H9 (cell line): ENCODE measurements around the gene UQCC3. TPM values are rescaled to one million over a fixed set of nuclear protein-coding genes. Genes with fewer than 3 reads are reported as not detected.

Source experiments
- DNase-seq: peaks from one replicate; pipeline ENCODE4 v3.0.0-alpha.2; 2017
- H2AFZ ChIP-seq: one replicate; pipeline ENCODE4 v1.6.1; 2013; ENCODE audit warnings: mild to moderate bottlenecking, low read length, control low read depth, moderate library complexity
- H2AK5ac ChIP-seq: 2 replicates; pipeline ENCODE4 v1.6.1; 2013; ENCODE audit warnings: low read length, control low read depth, mixed read lengths; ENCODE audit not compliant: insufficient read length
- H2BK120ac ChIP-seq: one replicate; pipeline ENCODE4 v1.6.1; 2013; ENCODE audit warnings: low read depth, mild to moderate bottlenecking, low read length, control low read depth, inconsistent platforms; ENCODE audit not compliant: poor library complexity, severe bottlenecking
- H2BK12ac ChIP-seq: 2 replicates; pipeline ENCODE4 v1.6.1; 2013; ENCODE audit warnings: low read length, control low read depth, mixed read lengths, low read depth; ENCODE audit not compliant: insufficient read length
- H2BK15ac ChIP-seq: 2 replicates; pipeline ENCODE4 v1.6.1; 2013; ENCODE audit warnings: low read depth, low read length, control low read depth
- H2BK20ac ChIP-seq: one replicate; pipeline ENCODE4 v1.6.1; 2013; ENCODE audit warnings: low read depth, mild to moderate bottlenecking, low read length, control low read depth, inconsistent platforms; ENCODE audit not compliant: poor library complexity, severe bottlenecking
- H2BK5ac ChIP-seq: 2 replicates; pipeline ENCODE4 v1.6.1; 2013; ENCODE audit warnings: low read length, control low read depth, mixed read lengths; ENCODE audit not compliant: insufficient read length
- H3K14ac ChIP-seq: 2 replicates; pipeline ENCODE4 v1.6.1; 2013; ENCODE audit warnings: low read length, control low read depth; ENCODE audit not compliant: insufficient read depth
- H3K18ac ChIP-seq: 2 replicates; pipeline ENCODE4 v1.6.1; 2013; ENCODE audit warnings: low read depth, mild to moderate bottlenecking, mixed read lengths, low read length, control low read depth; ENCODE audit not compliant: insufficient read length
- H3K23ac ChIP-seq: 2 replicates; pipeline ENCODE4 v1.6.1; 2013; ENCODE audit warnings: low read length, control low read depth, mixed read lengths, low read depth; ENCODE audit not compliant: insufficient read length
- H3K23me2 ChIP-seq: 2 replicates; pipeline ENCODE4 v1.6.1; 2013; ENCODE audit warnings: low read depth, mild to moderate bottlenecking, mixed read lengths, low read length, control low read depth; ENCODE audit not compliant: insufficient read length, poor library complexity, severe bottlenecking
- H3K27ac ChIP-seq: 2 replicates; pipeline ENCODE4 v1.5.1; 2013; ENCODE audit warnings: low read length, control low read depth, mixed read lengths, low read depth; ENCODE audit not compliant: insufficient read length
- H3K27me3 ChIP-seq: 2 replicates; pipeline ENCODE4 v1.6.1; 2013; ENCODE audit warnings: low read length, control low read depth, inconsistent platforms; ENCODE audit not compliant: insufficient read depth
- H3K4ac ChIP-seq: 2 replicates; pipeline ENCODE4 v1.6.1; 2013; ENCODE audit warnings: low read depth, mild to moderate bottlenecking, control low read depth, inconsistent platforms, low read length, moderate library complexity
- H3K4me1 ChIP-seq: 2 replicates; pipeline ENCODE4 v1.6.1; 2013; ENCODE audit warnings: low read length, control low read depth, inconsistent platforms; ENCODE audit not compliant: insufficient read depth
- H3K4me2 ChIP-seq: 2 replicates; pipeline ENCODE4 v1.6.1; 2013; ENCODE audit warnings: low read length, control low read depth, mixed read lengths; ENCODE audit not compliant: insufficient read length, insufficient read depth
- H3K56ac ChIP-seq: 2 replicates; pipeline ENCODE4 v1.6.1; 2013; ENCODE audit warnings: low read depth, mild to moderate bottlenecking, mixed read lengths, low read length, control low read depth; ENCODE audit not compliant: insufficient read length
- H3K79me1 ChIP-seq: 2 replicates; pipeline ENCODE4 v1.6.1; 2013; ENCODE audit warnings: low read depth, mild to moderate bottlenecking, moderate library complexity, low read length, control low read depth, inconsistent platforms; ENCODE audit not compliant: insufficient read depth, poor library complexity, severe bottlenecking
- H3K79me2 ChIP-seq: 2 replicates; pipeline ENCODE4 v1.6.1; 2013; ENCODE audit warnings: low read length, control low read depth, inconsistent platforms; ENCODE audit not compliant: insufficient read depth
- H3K9ac ChIP-seq: 2 replicates; pipeline ENCODE4 v1.6.1; 2013; ENCODE audit warnings: low read length, control low read depth, mixed read lengths; ENCODE audit not compliant: insufficient read length; ENCODE audit errors: extremely low read depth
- H3K9me3 ChIP-seq: one replicate; pipeline ENCODE4 v1.6.1; 2013; ENCODE audit warnings: low read depth, low read length, inconsistent platforms; ENCODE audit not compliant: control insufficient read depth
- H3T11ph ChIP-seq: one replicate; pipeline ENCODE4 v1.6.1; 2013; ENCODE audit warnings: mild to moderate bottlenecking, low read length, control low read depth, inconsistent platforms
- H4K20me1 ChIP-seq: one replicate; pipeline ENCODE4 v1.6.1; 2013; ENCODE audit not compliant: control insufficient read depth, insufficient read length, insufficient read depth
- H4K5ac ChIP-seq: 2 replicates; pipeline ENCODE4 v1.6.1; 2013; ENCODE audit warnings: low read depth, mild to moderate bottlenecking, mixed read lengths, low read length, control low read depth; ENCODE audit not compliant: insufficient read length
- H4K8ac ChIP-seq: replicated peaks from 2 replicates; pipeline ENCODE4 v1.6.1; 2013; ENCODE audit warnings: low read length, control low read depth, mixed read lengths, low read depth; ENCODE audit not compliant: insufficient read length
- H4K91ac ChIP-seq: 2 replicates; pipeline ENCODE4 v1.6.1; 2013; ENCODE audit warnings: low read depth, mild to moderate bottlenecking, moderate library complexity, mixed read lengths, low read length, control low read depth; ENCODE audit not compliant: insufficient read length
- H3K27ac Mint-ChIP-seq, 3 experiments: 2 replicates in 2 of 3; 3 replicates in 1 of 3; pipeline ENCODE4 v1.8.0; 2020 to 2021; ENCODE audit warnings: mixed read lengths in 3 of 3, mild to moderate bottlenecking in 1 of 3, moderate library complexity in 1 of 3
- H3K27me3 Mint-ChIP-seq: 2 replicates; pipeline ENCODE4 v1.8.0; 2021; ENCODE audit warnings: low read depth, mild to moderate bottlenecking, moderate library complexity, mixed read lengths
- H3K36me3 Mint-ChIP-seq, 3 experiments: 2 replicates in 2 of 3; 3 replicates in 1 of 3; pipeline ENCODE4 v1.8.0; 2020 to 2021; ENCODE audit warnings: low read depth in 3 of 3, mixed read lengths in 3 of 3; ENCODE audit not compliant: insufficient read depth in 1 of 3
- H3K4me1 Mint-ChIP-seq, 2 experiments: 2 replicates each; pipeline ENCODE4 v1.8.0; 2020; ENCODE audit warnings: mixed read lengths in 2 of 2
- H3K4me3 Mint-ChIP-seq, 2 experiments: 2 replicates in 1 of 2; 3 replicates in 1 of 2; pipeline ENCODE4 v1.8.0; 2020 to 2021; ENCODE audit warnings: mild to moderate bottlenecking in 2 of 2, mixed read lengths in 2 of 2, moderate library complexity in 1 of 2
- H3K9me3 Mint-ChIP-seq, 2 experiments: 2 replicates in 1 of 2; 3 replicates in 1 of 2; pipeline ENCODE4 v1.8.0; 2020; ENCODE audit warnings: mild to moderate bottlenecking in 2 of 2, mixed read lengths in 2 of 2, moderate library complexity in 1 of 2
- CTCF ChIP-seq: fragments of 200-600 bp; sonication (generic); conservative IDR thresholded peaks from 3 replicates; pipeline ENCODE4 v1.8.0; 2021; ENCODE audit warnings: antibody characterized with exemption, mild to moderate bottlenecking
- WGBS: extraction: QIAGEN DNeasy Blood & Tissue Kit; methylation state at CpG from one replicate; pipeline ENCODE4 v1.1.7; 2013; ENCODE audit warnings: missing lambda C conversion rate, low lambda C conversion rate, mixed read lengths; ENCODE audit not compliant: insufficient read length; ENCODE audit errors: extremely low coverage; 5-methylcytosine and 5-hydroxymethylcytosine counted together
- total RNA-seq: library from RNA; stranded (reverse); gene quantifications from 2 replicates; pipeline ENCODE4 v1.2.1, GENCODE V29; 2021

UQCC3 gene
- total RNA-seq, 1 experiment from 2014 or later = 11.1 TPM

GRCh38 chr11:62678433-62678769 is 6.9 kb downstream of the UQCC3 start:
- Mint-ChIP-seq H3K4me1 (peaks cover 15 to 20% of the 10 kb centered on the region in 2 experiments), H3K27me3 (no peaks in the 10 kb centered on the region), H3K27ac (peak overlapping the region; percentile 22 to 96 (median 70); a peak in 4 of 7 replicates), H3K4me3 (peak overlapping the region; percentile 85 to 92), H3K36me3 (peaks cover 17 to 41% (median 39%) of the 10 kb centered on the region in 3 experiments; a peak in 6 of 7 replicates), H3K9me3 (0 out of 5 replicates have a peak, but pooled peaks cover 0 to 2% of the 10 kb centered on the region in 2 experiments)
- Histone ChIP-seq H3K56ac (no peak overlapping the region), H2AK5ac (no peak overlapping the region), H2BK120ac (no peak overlapping the region), H3T11ph (no peak overlapping the region), H2BK12ac (no peak overlapping the region), H4K5ac (no peak overlapping the region), H3K9me3 (no peaks in the 10 kb centered on the region), H2BK20ac (no peak overlapping the region), H3K9ac (peak overlapping the region; percentile 86), H3K4me1 (no peaks in the 10 kb centered on the region), H3K23ac (no peak overlapping the region), H3K79me1 (no peaks in the 10 kb centered on the region), H3K23me2 (peaks cover 8% of the 10 kb centered on the region), H3K27me3 (no peaks in the 10 kb centered on the region), H3K4me2 (peak overlapping the region; percentile 79), H3K4ac (no peak overlapping the region), H4K8ac (no peak overlapping the region), H3K14ac (peak overlapping the region; percentile 66), H3K79me2 (no peaks in the 10 kb centered on the region), H4K20me1 (no peaks in the 10 kb centered on the region), H2BK5ac (no peak overlapping the region), H2BK15ac (no peak overlapping the region), H3K18ac (peak overlapping the region; percentile 72), H3K27ac (no peak overlapping the region), H4K91ac (no peak overlapping the region), H2AFZ (no peak overlapping the region)
- DNase-seq = no peak
- WGBS = no CpG with 5 or more reads among the region's 16 CpGs
- no peak for TF ChIP-seq CTCF
